Measurements from ENCODE around the gene AHNAK. TPM values are rescaled to one million over a fixed set of nuclear protein-coding genes. Genes with fewer than 3 reads are reported as not detected.

AHNAK gene
- total and polyA plus RNA-seq, 8 donors: 37.4 to 693 (median 554) TPM

DNA sequence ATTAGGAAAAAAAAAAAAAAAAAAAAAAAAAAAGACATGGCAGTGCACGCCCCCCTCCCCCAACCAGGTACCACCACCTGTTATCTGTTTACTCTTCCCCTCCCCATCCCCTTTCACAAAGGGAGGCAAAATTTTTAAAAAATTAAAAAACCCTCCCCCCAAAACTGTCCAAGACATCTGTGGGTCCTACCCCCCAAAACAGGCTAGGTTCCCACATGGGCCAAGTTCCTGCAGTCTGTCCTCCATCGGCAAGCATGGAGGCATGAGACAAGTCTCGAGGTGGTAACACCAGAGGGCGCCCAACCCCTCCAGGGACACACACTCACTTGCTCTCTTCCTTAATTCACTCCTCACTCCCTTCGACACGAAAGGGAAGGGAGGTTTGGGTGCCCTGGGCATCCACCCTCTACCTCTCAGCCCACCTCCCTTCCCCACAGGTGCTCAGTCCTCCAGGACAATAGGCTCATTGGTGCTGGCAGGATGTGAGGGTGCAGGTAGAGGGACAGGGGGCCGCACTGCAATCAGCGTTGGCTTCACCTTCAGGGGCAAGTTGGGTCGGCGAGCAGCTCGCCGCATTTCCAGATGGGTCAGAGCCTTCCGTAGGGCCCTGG, 46.9 kb upstream of the AHNAK start:
- H3K4me1 ChIP-seq: peaks cover 35 to 66% (median 49%) of the 10 kb centered on the region in 4 donors
- WGBS, 5 donors: 49 to 54% (median 54%) methylated on average over 13 of the region's 13 CpGs
- no peaks in the 10 kb centered on the region for H3K27me3 ChIP-seq
- peak overlapping the region in 3 of 5 donors; percentile 96 to 100 (median 98) for H3K27ac ChIP-seq
- no peak for TF ChIP-seq EP300 (IDR thresholded peaks at IDR 0.05)
- TF ChIP-seq, protein P1, sequence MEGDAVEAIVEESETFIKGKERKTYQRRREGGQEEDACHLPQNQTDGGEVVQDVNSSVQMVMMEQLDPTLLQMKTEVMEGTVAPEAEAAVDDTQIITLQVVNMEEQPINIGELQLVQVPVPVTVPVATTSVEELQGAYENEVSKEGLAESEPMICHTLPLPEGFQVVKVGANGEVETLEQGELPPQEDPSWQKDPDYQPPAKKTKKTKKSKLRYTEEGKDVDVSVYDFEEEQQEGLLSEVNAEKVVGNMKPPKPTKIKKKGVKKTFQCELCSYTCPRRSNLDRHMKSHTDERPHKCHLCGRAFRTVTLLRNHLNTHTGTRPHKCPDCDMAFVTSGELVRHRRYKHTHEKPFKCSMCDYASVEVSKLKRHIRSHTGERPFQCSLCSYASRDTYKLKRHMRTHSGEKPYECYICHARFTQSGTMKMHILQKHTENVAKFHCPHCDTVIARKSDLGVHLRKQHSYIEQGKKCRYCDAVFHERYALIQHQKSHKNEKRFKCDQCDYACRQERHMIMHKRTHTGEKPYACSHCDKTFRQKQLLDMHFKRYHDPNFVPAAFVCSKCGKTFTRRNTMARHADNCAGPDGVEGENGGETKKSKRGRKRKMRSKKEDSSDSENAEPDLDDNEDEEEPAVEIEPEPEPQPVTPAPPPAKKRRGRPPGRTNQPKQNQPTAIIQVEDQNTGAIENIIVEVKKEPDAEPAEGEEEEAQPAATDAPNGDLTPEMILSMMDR (IDR thresholded peaks at IDR 0.05): peak in 5 of 7 experiments; percentile 29 to 64 (median 58)
- TF ChIP-seq POLR2AphosphoS5 (IDR thresholded peaks at IDR 0.05): peak; percentile 42 to 81 (median 44)
- TF ChIP-seq POLR2A (IDR thresholded peaks at IDR 0.05): no peak
- intact Hi-C loops (cut with DNase I; ENCODE audit: low total_unique reads): no loop called here
- peak; percentile 87 to 90 for DNase-seq
- H3K9me3 ChIP-seq: no peaks in the 10 kb centered on the region
- H3K36me3 ChIP-seq: peaks cover 49 to 63% (median 56%) of the 10 kb centered on the region in 4 donors
- no peak overlapping the region for H3K4me3 ChIP-seq

DNA sequence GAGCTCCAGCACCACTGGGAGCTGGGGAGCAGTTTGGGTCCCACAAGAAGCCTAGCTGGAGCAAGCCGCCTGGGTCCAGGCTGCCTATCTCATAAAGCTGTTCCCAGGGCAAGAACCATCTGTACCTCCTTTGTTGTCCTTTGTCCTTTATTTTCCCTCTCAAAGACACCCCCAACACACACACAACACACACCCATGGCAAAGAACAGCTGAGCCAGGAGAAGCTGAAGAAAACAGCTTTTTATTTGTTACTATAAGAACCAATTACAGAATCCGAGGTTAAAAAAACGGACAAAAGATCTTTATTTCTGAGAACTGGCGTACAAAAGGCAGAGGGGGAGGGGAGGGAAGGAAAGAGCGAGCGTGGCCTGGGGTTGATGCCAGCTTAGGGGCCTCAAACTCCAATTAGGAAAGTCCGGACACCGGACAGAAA, 46.4 kb upstream of the AHNAK start:
- TF ChIP-seq POLR2AphosphoS5 (IDR thresholded peaks at IDR 0.05) (no peak), EP300 (IDR thresholded peaks at IDR 0.05) (no peak)
- TF ChIP-seq, protein P1 (IDR thresholded peaks at IDR 0.05): no peak
- 67 to 84% (median 79%) methylated on average over 8 of the region's 8 CpGs for WGBS, 5 donors
- peaks cover 36 to 66% (median 49%) of the 10 kb centered on the region in 4 donors for H3K4me1 ChIP-seq
- no peak for DNase-seq
- H3K27ac ChIP-seq: peak overlapping the region in 4 of 5 donors; percentile 96 to 100 (median 98)
- intact Hi-C loops (cut with DNase I; ENCODE audit: low total_unique reads): no loop called here
- no peaks in the 10 kb centered on the region for H3K9me3 ChIP-seq
- peaks cover 49 to 63% (median 56%) of the 10 kb centered on the region in 4 donors for H3K36me3 ChIP-seq
- no peak overlapping the region for H3K4me3 ChIP-seq
- no peaks in the 10 kb centered on the region for H3K27me3 ChIP-seq

DNA sequence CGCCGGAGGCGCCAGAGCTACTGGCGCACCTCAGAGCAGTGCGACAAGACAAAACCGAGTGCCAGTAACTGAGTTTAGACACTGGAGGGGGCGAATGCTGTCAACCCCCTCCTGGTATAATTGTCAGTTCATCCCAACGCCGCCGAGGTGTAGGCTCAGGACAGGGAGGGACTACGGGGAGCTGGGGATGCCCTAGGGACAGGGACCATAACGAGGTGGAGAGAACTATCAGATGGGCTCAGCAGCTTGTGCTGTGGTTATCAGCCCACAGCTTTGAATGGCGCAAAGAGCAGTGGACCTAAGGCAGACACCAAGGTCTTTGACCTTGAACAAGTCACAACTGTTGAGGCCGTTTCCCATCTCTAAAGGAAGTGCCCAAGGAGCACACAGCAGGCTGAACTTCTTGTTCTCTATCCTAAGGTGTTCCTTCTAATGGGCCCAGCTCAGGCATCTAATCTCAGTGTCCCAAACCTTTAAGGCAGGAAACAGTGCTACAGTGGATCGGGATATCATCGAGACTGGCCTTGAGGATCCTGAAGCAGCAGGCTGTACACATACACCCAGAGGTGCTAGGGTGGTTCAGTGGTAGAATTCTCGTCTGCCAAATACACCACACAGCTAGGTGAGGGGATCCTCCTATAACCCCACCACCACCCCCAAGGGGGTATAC, 45.7 kb upstream of the AHNAK start:
- H3K4me3 ChIP-seq: peak overlapping the region; percentile 66 to 87 (median 68)
- intact Hi-C loops (cut with DNase I; ENCODE audit: low total_unique reads): no loop called here
- no peaks in the 10 kb centered on the region for H3K9me3 ChIP-seq
- peaks cover 43 to 68% (median 50%) of the 10 kb centered on the region in 4 donors for H3K4me1 ChIP-seq
- DNase-seq: no peak
- no peak for TF ChIP-seq EP300 (IDR thresholded peaks at IDR 0.05)
- 11 to 14% (median 13%) methylated on average over 12 to 17 of the region's 17 CpGs for WGBS, 5 donors
- H3K27ac ChIP-seq: peak overlapping the region; percentile 78 to 100 (median 97)
- H3K27me3 ChIP-seq: no peaks in the 10 kb centered on the region
- H3K36me3 ChIP-seq: peaks cover 41 to 62% (median 56%) of the 10 kb centered on the region in 4 donors

DNA sequence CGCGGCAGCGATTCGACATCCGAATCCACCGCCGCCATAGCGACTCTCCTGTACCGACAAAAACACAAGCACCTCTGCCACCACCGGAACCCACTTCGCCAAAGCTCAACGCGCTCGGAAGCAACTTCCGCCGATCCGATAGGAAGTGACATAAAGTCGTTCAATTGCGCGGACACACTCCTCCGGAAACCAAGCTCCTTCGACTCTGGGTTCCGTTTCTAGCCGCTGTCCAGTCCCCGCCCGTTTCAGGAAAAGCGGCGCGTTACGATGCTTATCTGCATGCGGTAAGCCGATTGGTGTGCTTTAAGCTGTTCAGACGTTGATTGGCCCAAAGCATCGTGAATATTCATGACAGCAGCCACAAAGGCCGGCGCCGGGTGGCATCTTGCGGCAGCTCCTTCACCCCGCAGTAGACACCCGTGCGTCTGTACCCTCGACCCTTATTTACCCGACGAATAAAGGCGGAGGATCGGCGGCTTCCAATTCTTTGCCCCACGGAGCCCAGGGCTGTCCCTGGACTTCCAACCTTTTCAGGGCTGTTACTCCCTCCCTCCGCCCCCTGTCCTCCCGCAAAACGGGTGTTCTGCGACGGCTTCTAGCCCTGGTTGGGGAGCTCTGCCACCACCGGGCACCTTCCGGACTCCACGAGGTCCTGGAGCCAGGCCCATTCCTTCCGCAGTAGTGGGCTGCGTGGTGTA, 45.0 kb upstream of the AHNAK start, which contains the start of gene TUT1:
Gene TUT1, minus strand, starts transcription at position 76 of the 698 bp plus-strand sequence. Its CDS starts 38 bp downstream, at position 38.
- Histone ChIP-seq H3K9me3 (no peaks in the 10 kb centered on the region), H3K36me3 (peaks cover 35 to 61% (median 55%) of the 10 kb centered on the region in 4 donors), H3K27me3 (no peaks in the 10 kb centered on the region), H3K4me1 (peaks cover 43 to 67% (median 53%) of the 10 kb centered on the region in 4 donors), H3K4me3 (peak within 1 kb of the TSS; percentile 66 to 87 (median 68)), H3K27ac (peak within 1 kb of the TSS; percentile 87 to 100 (median 97))
- WGBS, 5 donors: 0 to 1% (median 0%) methylated on average over 39 to 58 of the region's 58 CpGs
- intact Hi-C loops (cut with DNase I; ENCODE audit: low total_unique reads): no loop called here
- TF ChIP-seq POLR2A (IDR thresholded peaks at IDR 0.05): peak in 1 of 4 donors; percentile 64
- TF ChIP-seq, protein P1 (IDR thresholded peaks at IDR 0.05): peak in 1 of 7 experiments; percentile 10
- TF ChIP-seq POLR2AphosphoS5 (IDR thresholded peaks at IDR 0.05): peak; percentile 96 to 99 (median 98)
- no peak for TF ChIP-seq EP300 (IDR thresholded peaks at IDR 0.05)
- peak; percentile 97 to 99 for DNase-seq

Data from stomach (tissue), 9 donors.